HL-60 (cell line): ENCODE measurements around the gene WASL.

Experiments
- CTCF ChIP-seq: IDR thresholded peaks from one replicate; pipeline ENCODE4 v1.5.1; 2011; ENCODE audit warnings: low read length, control low read depth, inconsistent platforms; ENCODE audit not compliant: insufficient read depth
- GABPA ChIP-seq: IDR thresholded peaks from 2 replicates; pipeline ENCODE4 v1.6.1; 2012; ENCODE audit warnings: low read depth
- POLR2AphosphoS5 ChIP-seq: IDR thresholded peaks from 2 replicates; pipeline ENCODE4 v1.6.1; 2012; ENCODE audit warnings: low read depth
- REST ChIP-seq: IDR thresholded peaks from 2 replicates; pipeline ENCODE4 v1.6.1; 2012; ENCODE audit warnings: low read depth; ENCODE audit not compliant: insufficient replicate concordance

- TF ChIP-seq CTCF (no peak), POLR2AphosphoS5 (no peak), GABPA (no peak), REST (no peak)
Observed at GRCh38 chr7:123754271-123754871, 5.6 kb upstream of the WASL start.
